H1 (cell line): ENCODE measurements around the gene NCF4. TPM values are rescaled to one million over a fixed set of nuclear protein-coding genes. Genes with fewer than 3 reads are reported as not detected.

ENCODE experiments used
- CTCF ChIA-PET: fragments of 300-600 bp; sonication (Branson Sonifier 250); formaldehyde crosslinking; loops from one replicate; lab custom pipeline; 2021; ENCODE audit not compliant: partially characterized antibody; lab: Charles Lee
- POLR2A ChIA-PET: fragments of 300-600 bp; sonication (Branson Sonifier 250); formaldehyde crosslinking; loops from one replicate; lab custom pipeline; 2021; ENCODE audit warnings: inconsistent platforms; ENCODE audit not compliant: partially characterized antibody; lab: Charles Lee
- DNase-seq, 2 experiments: peaks; one replicate each; pipeline versions ENCODE4 v3.0.0 to v3.0.0-alpha.2; 2010 to 2022; ENCODE audit warnings: low spot score in 2 of 2, low read depth in 1 of 2, mixed read lengths in 1 of 2
- FAIRE-seq: peaks from 2 replicates; lab custom pipeline; 2011; peaks lifted over from hg19 to GRCh38; lab: Jason Lieb, UNC
- H2AFZ ChIP-seq: 2 replicates; pipeline ENCODE4 v1.8.1; 2012; ENCODE audit warnings: low read length, inconsistent platforms
- H2AK5ac ChIP-seq: 2 replicates; pipeline ENCODE4 v1.6.1; 2013; ENCODE audit warnings: low read depth, low read length
- H2BK120ac ChIP-seq: replicated peaks from 2 replicates; pipeline ENCODE3; 2013; ENCODE audit warnings: low read depth, low read length, inconsistent platforms
- H2BK12ac ChIP-seq: 2 replicates; pipeline ENCODE4 v1.6.1; 2013; ENCODE audit warnings: low read depth, low read length
- H2BK15ac ChIP-seq: 2 replicates; pipeline ENCODE4 v1.6.1; 2013; ENCODE audit warnings: low read length
- H2BK20ac ChIP-seq: 2 replicates; pipeline ENCODE4 v1.6.1; 2013; ENCODE audit warnings: low read length
- H2BK5ac ChIP-seq: 2 replicates; pipeline ENCODE4 v1.6.1; 2013; ENCODE audit warnings: low read depth, low read length
- H3K14ac ChIP-seq: 2 replicates; pipeline ENCODE4 v1.6.1; 2013; ENCODE audit warnings: inconsistent platforms; ENCODE audit not compliant: insufficient read length
- H3K18ac ChIP-seq: 2 replicates; pipeline ENCODE4 v1.6.1; 2013; ENCODE audit warnings: low read length; ENCODE audit errors: extremely low read depth
- H3K23ac ChIP-seq: 2 replicates; pipeline ENCODE4 v1.6.1; 2013; ENCODE audit warnings: inconsistent platforms; ENCODE audit not compliant: insufficient read length
- H3K23me2 ChIP-seq: 2 replicates; pipeline ENCODE4 v1.6.1; 2013; ENCODE audit warnings: low read depth, low read length
- H3K27ac ChIP-seq: 2 replicates; pipeline ENCODE4 v1.6.1; 2011; ENCODE audit warnings: low read depth, low read length, inconsistent platforms
- H3K27me3 ChIP-seq, 4 experiments: replicated peaks in 1 of 4; 1 replicate in 1 of 4; 2 replicates in 3 of 4; pipeline versions ENCODE4 v1.6.1 to v1.8.1; 2011 to 2013; ENCODE audit warnings: low read length in 3 of 4, mild to moderate bottlenecking in 3 of 4, inconsistent platforms in 2 of 4, mixed read lengths in 2 of 4, moderate library complexity in 1 of 4; ENCODE audit not compliant: control insufficient read depth in 3 of 4, insufficient read depth in 3 of 4; ENCODE audit errors: extremely low read depth in 1 of 4
- H3K36me3 ChIP-seq, 4 experiments: 2 replicates each; pipeline versions ENCODE4 v1.6.1 to v1.8.1; 2011 to 2013; ENCODE audit warnings: mild to moderate bottlenecking in 4 of 4, low read length in 3 of 4, moderate library complexity in 2 of 4, control low read depth in 1 of 4, inconsistent platforms in 1 of 4; ENCODE audit not compliant: insufficient read depth in 4 of 4, control insufficient read depth in 2 of 4
- H3K4ac ChIP-seq: replicated peaks from 2 replicates; pipeline ENCODE3; 2013; ENCODE audit warnings: low read length, low read depth, mixed read lengths, inconsistent platforms; ENCODE audit not compliant: insufficient read length
- H3K4me1 ChIP-seq, 4 experiments: replicated peaks in 1 of 4; 1 replicate in 1 of 4; 2 replicates in 3 of 4; pipeline versions ENCODE4 v1.6.1 to v1.8.1; 2011 to 2013; ENCODE audit warnings: low read length in 3 of 4, inconsistent platforms in 2 of 4, mixed read lengths in 1 of 4; ENCODE audit not compliant: insufficient read depth in 4 of 4, control insufficient read depth in 3 of 4
- H3K4me2 ChIP-seq, 2 experiments: 2 replicates each; pipeline versions ENCODE4 v1.6.1 to v1.8.1; 2011 to 2013; ENCODE audit warnings: low read depth in 2 of 2, low read length in 2 of 2, control low read depth in 1 of 2, inconsistent platforms in 1 of 2, mild to moderate bottlenecking in 1 of 2; ENCODE audit not compliant: insufficient read depth in 1 of 2
- H3K4me3 ChIP-seq, 4 experiments: fragments of 200-600, 300-600 bp in 1 of 4; sonication (generic), shearing (Covaris generic), sonication (Bioruptor Twin) in 1 of 4; 2 replicates each; pipeline versions ENCODE4 v1.5.1 to v1.8.1; 2011 to 2016; ENCODE audit warnings: low read length in 4 of 4, low read depth in 3 of 4, control low read depth in 2 of 4, inconsistent platforms in 2 of 4, mild to moderate bottlenecking in 2 of 4, mixed read lengths in 1 of 4, moderate library complexity in 1 of 4; ENCODE audit not compliant: insufficient read depth in 2 of 4; ENCODE audit errors: extremely low read depth in 1 of 4
- H3K56ac ChIP-seq: replicated peaks from 2 replicates; pipeline ENCODE3; 2013; ENCODE audit warnings: low read depth, mild to moderate bottlenecking, mixed read lengths, low read length, inconsistent platforms; ENCODE audit not compliant: insufficient read length
- H3K79me1 ChIP-seq: 2 replicates; pipeline ENCODE4 v1.6.1; 2013; ENCODE audit warnings: low read depth, low read length, control low read depth
- H3K79me2 ChIP-seq, 2 experiments: 2 replicates each; pipeline versions ENCODE4 v1.6.1 to v1.8.1; 2012 to 2013; ENCODE audit warnings: low read length in 2 of 2, mild to moderate bottlenecking in 2 of 2, inconsistent platforms in 1 of 2; ENCODE audit not compliant: insufficient read depth in 2 of 2, control insufficient read depth in 1 of 2
- H3K9ac ChIP-seq, 4 experiments: replicated peaks in 1 of 4; 1 replicate in 1 of 4; 2 replicates in 3 of 4; pipeline versions ENCODE4 v1.6.1 to v1.8.1; 2011 to 2013; ENCODE audit warnings: low read depth in 3 of 4, low read length in 3 of 4, control low read depth in 2 of 4, mild to moderate bottlenecking in 2 of 4, moderate library complexity in 2 of 4, inconsistent platforms in 1 of 4; ENCODE audit errors: extremely low read depth in 1 of 4
- H3K9me3 ChIP-seq, 2 experiments: 2 replicates each; pipeline versions ENCODE4 v1.6.1 to v1.8.1; 2012 to 2013; ENCODE audit warnings: mild to moderate bottlenecking in 2 of 2, moderate library complexity in 2 of 2, control low read depth in 1 of 2, inconsistent platforms in 1 of 2, low read depth in 1 of 2, low read length in 1 of 2, mixed read lengths in 1 of 2; ENCODE audit not compliant: insufficient read depth in 2 of 2
- H4K20me1 ChIP-seq, 2 experiments: replicated peaks in 1 of 2; 2 replicates each; pipeline versions ENCODE3 to v1.8.1; 2011 to 2013; ENCODE audit warnings: inconsistent platforms in 2 of 2, low read length in 2 of 2, mild to moderate bottlenecking in 1 of 2; ENCODE audit not compliant: insufficient read depth in 2 of 2, control insufficient read depth in 1 of 2
- H4K5ac ChIP-seq: 2 replicates; pipeline ENCODE4 v1.6.1; 2013; ENCODE audit warnings: low read length, low read depth, mixed read lengths, inconsistent platforms; ENCODE audit not compliant: insufficient read length
- H4K8ac ChIP-seq: 2 replicates; pipeline ENCODE4 v1.8.0; 2013; ENCODE audit warnings: mild to moderate bottlenecking, moderate library complexity, low read length, inconsistent platforms; ENCODE audit not compliant: insufficient read depth; ENCODE audit errors: extremely low read depth
- H4K91ac ChIP-seq: replicated peaks from 2 replicates; pipeline ENCODE3; 2013; ENCODE audit warnings: low read length, mixed read lengths, inconsistent platforms; ENCODE audit not compliant: insufficient read length
- ATF2 ChIP-seq: IDR thresholded peaks from 2 replicates; pipeline ENCODE4 v1.6.1; 2012; ENCODE audit warnings: low read length, inconsistent platforms
- CEBPB ChIP-seq: IDR thresholded peaks from 2 replicates; pipeline ENCODE4 v1.6.1; 2012; ENCODE audit warnings: low read depth, low read length
- EGR1 ChIP-seq: IDR thresholded peaks from 2 replicates; pipeline ENCODE4 v1.6.1; 2011; ENCODE audit warnings: low read depth, low read length, borderline replicate concordance
- GTF2F1 ChIP-seq: IDR thresholded peaks from 2 replicates; pipeline ENCODE4 v1.6.1; 2012; ENCODE audit warnings: low read depth, low read length, improper control_type of control experiment, borderline replicate concordance
- JUND ChIP-seq: IDR thresholded peaks from 2 replicates; pipeline ENCODE4 v1.6.1; 2011; ENCODE audit warnings: mild to moderate bottlenecking, improper control_type of control experiment, low read length
- KDM1A ChIP-seq: fragments of 200-600, 300-600 bp; sonication (generic); IDR thresholded peaks from 2 replicates; pipeline ENCODE4 v1.7.1; 2016; ENCODE audit warnings: mild to moderate bottlenecking, low read length, borderline replicate concordance
- RNF2 ChIP-seq: fragments of 200-900, 300-1000 bp; sonication (generic); IDR thresholded peaks from 2 replicates; pipeline ENCODE4 v1.7.1; 2016; ENCODE audit warnings: borderline replicate concordance, low read depth, mild to moderate bottlenecking, antibody characterized with exemption, low read length; ENCODE audit not compliant: poor library complexity, severe bottlenecking; ENCODE audit errors: missing control alignments
- SIX5 ChIP-seq: IDR thresholded peaks from 2 replicates; pipeline ENCODE4 v1.6.1; 2011; ENCODE audit warnings: mild to moderate bottlenecking, low read depth, low read length
- SP1 ChIP-seq: IDR thresholded peaks from 2 replicates; pipeline ENCODE4 v1.6.1; 2011; ENCODE audit warnings: low read depth, low read length
- SRF ChIP-seq: IDR thresholded peaks from 2 replicates; pipeline ENCODE4 v1.6.1; 2011; ENCODE audit warnings: mild to moderate bottlenecking, low read depth, low read length, moderate library complexity
- WGBS, 2 experiments: shearing (Covaris generic) in 1 of 2; methylation state at CpG; one replicate each; pipeline versions ENCODE4 v1.1.6 to v1.1.7; 2013 to 2015; ENCODE audit warnings: low lambda C conversion rate in 2 of 2, mixed read lengths in 2 of 2, inconsistent platforms in 1 of 2, low coverage in 1 of 2, missing lambda C conversion rate in 1 of 2; ENCODE audit not compliant: insufficient replicate concordance in 2 of 2, insufficient coverage in 1 of 2, insufficient read length in 1 of 2; ENCODE audit errors: extremely low coverage in 1 of 2, missing lambda C conversion rate in 1 of 2; 5-methylcytosine and 5-hydroxymethylcytosine counted together
- polyA plus RNA-seq, 7 experiments: library from polyadenylated mRNA; depleted of rRNA in 3 of 7; stranded (reverse) in 5 of 7; unstranded in 2 of 7; fragments of >200 nt in 5 of 7; fragments of 200-250 nt in 2 of 7; gene quantifications; 1 replicate in 5 of 7; 2 replicates in 1 of 7; 4 replicates in 1 of 7; pipeline versions ENCODE4 v1.2.1 to v1.2.3, GENCODE V29; 2011 to 2013; ENCODE audit warnings: missing spikeins in 2 of 7, mixed read lengths in 2 of 7
- total RNA-seq: library from RNA; stranded (reverse); fragmentation: NEBNext Ultra II Directional; extraction: Animal tissue kit (Norgen Biotek cat#: 25700); gene quantifications from 2 replicates; pipeline ENCODE4 v1.2.1, GENCODE V29; 2021

Gene NCF4
- total and polyA plus RNA-seq, 2 of the 8 experiments (the other 6 are each of a cell fraction or from before 2014, with no cell fraction given): 0.20 TPM; not detected in 1

- 0 out of 2 replicates have a peak overlapping the region, but pooled peaks have one; percentile 99 for H2AFZ ChIP-seq
- ChIA-PET CTCF (interaction anchor here (1.0 to 2.7 kb wide), 10 partner anchors 8 to 108 kb away, joined by 3 to 18 read pairs (median 5); partner anchors contain the start of gene NCF4), POLR2A (interaction anchor here (0.6 to 0.9 kb wide), 2 partner anchors 25 to 92 kb away, joined by 3 read pairs; no protein-coding TSS in a partner anchor)
- no peak overlapping the region for H2BK12ac ChIP-seq
- H3K27me3 ChIP-seq: no peaks in the 10 kb centered on the region; a peak in 1 of 7 replicates
- H3K4me1 ChIP-seq: no peaks in the 10 kb centered on the region; a peak in 1 of 7 replicates
- no peak overlapping the region for H3K56ac ChIP-seq
- no peak overlapping the region for H2BK15ac ChIP-seq
- no peak for FAIRE-seq
- no peaks in the 10 kb centered on the region for H3K79me2 ChIP-seq
- H4K91ac ChIP-seq: no peak overlapping the region
- no peak overlapping the region for H4K5ac ChIP-seq
- H3K9ac ChIP-seq: no peak overlapping the region
- H3K79me1 ChIP-seq: no peaks in the 10 kb centered on the region
- H3K9me3 ChIP-seq: no peaks in the 10 kb centered on the region
- no peak overlapping the region for H3K14ac ChIP-seq
- peaks cover 10% of the 10 kb centered on the region; the same call in 1 of the 2 replicates for H3K23me2 ChIP-seq
- H3K36me3 ChIP-seq: no peaks in the 10 kb centered on the region
- no peak overlapping the region for H2BK5ac ChIP-seq
- H4K20me1 ChIP-seq: peaks cover 0 to 3% of the 10 kb centered on the region in 2 experiments
- 88% methylated on average over 2 of the region's 2 CpGs; no CpG with 5 or more reads in 1 of the 2 experiments for WGBS, 2 experiments
- H3K23ac ChIP-seq: no peak overlapping the region
- no peak overlapping the region for H2AK5ac ChIP-seq
- TF ChIP-seq ATF2: no peak
- no peak for TF ChIP-seq SP1
- no peak for TF ChIP-seq SIX5
- TF ChIP-seq RNF2: no peak
- no peak for TF ChIP-seq JUND
- no peak for TF ChIP-seq SRF
- TF ChIP-seq GTF2F1: no peak
- no peak for TF ChIP-seq CEBPB
- TF ChIP-seq EGR1: no peak
- TF ChIP-seq KDM1A: no peak
- H3K4me3 ChIP-seq: no peak overlapping the region
- no peak overlapping the region for H3K27ac ChIP-seq
- no peak overlapping the region; the same call in 1 of the 2 replicates for H3K18ac ChIP-seq
- H2BK20ac ChIP-seq: no peak overlapping the region
- no peak overlapping the region for H3K4me2 ChIP-seq
- H4K8ac ChIP-seq: no peak overlapping the region
- no peak overlapping the region for H2BK120ac ChIP-seq
- no peak for DNase-seq
- H3K4ac ChIP-seq: no peak overlapping the region
Observed at GRCh38 chr22:36874309-36874696, 13.5 kb downstream of the NCF4 start.
